Superior temporal gyrus (tissue), 1 donor: ENCODE data around the gene GOLGA6L10.
"Not testable (repeated sequence)": the region's sequence is repeated elsewhere in the genome, so short reads cannot be mapped to it uniquely, and the experiment has no call there.

Source experiments
- DNase-seq: peaks from one replicate; pipeline ENCODE4 v3.0.0-alpha.2; 2016; ENCODE audit errors: extremely low spot score

Gene GOLGA6L10

GRCh38 chr15:82343851-82344250, 5.4 kb downstream of the GOLGA6L10 start:
- not testable (repeated sequence) for DNase-seq

GRCh38 chr15:82342632-82343374, 6.5 kb downstream of the GOLGA6L10 start:
- DNase-seq, result not testable (repeated sequence)

- DNase-seq, result not testable (repeated sequence)
These were observed 10.7 kb downstream of the GOLGA6L10 start for GRCh38 chr15:82338573-82338972.

GRCh38 chr15:82338053-82338452, 11.2 kb downstream of the GOLGA6L10 start:
- DNase-seq, result not testable (repeated sequence)

GRCh38 chr15:82337051-82337450, 12.2 kb downstream of the GOLGA6L10 start:
- not testable (repeated sequence) for DNase-seq

- DNase-seq, result not testable (repeated sequence)
These were observed 13.1 kb downstream of the GOLGA6L10 start for GRCh38 chr15:82336180-82336647.

GRCh38 chr15:82335006-82335405, 14.3 kb downstream of the GOLGA6L10 start:
- not testable (repeated sequence) for DNase-seq

GRCh38 chr15:82334554-82334932, 14.7 kb downstream of the GOLGA6L10 start:
- not testable (repeated sequence) for DNase-seq

GRCh38 chr15:82333603-82334553, 15.4 kb downstream of the GOLGA6L10 start:
- not testable (repeated sequence) for DNase-seq

- not testable (repeated sequence) for DNase-seq
These were observed 16.3 kb downstream of the GOLGA6L10 start for GRCh38 chr15:82332711-82333602.

- not testable (repeated sequence) for DNase-seq
These were observed 17.5 kb downstream of the GOLGA6L10 start for GRCh38 chr15:82331576-82332304.

- DNase-seq, result not testable (repeated sequence)
These were observed 18.4 kb downstream of the GOLGA6L10 start for GRCh38 chr15:82330921-82331320.

GRCh38 chr15:82329039-82329438, 20.2 kb downstream of the GOLGA6L10 start:
- not testable (repeated sequence) for DNase-seq

- DNase-seq, result not testable (repeated sequence)
These were observed 21.9 kb downstream of the GOLGA6L10 start for GRCh38 chr15:82327372-82327771.

- not testable (repeated sequence) for DNase-seq
These were observed 22.4 kb downstream of the GOLGA6L10 start for GRCh38 chr15:82326896-82327295.

GRCh38 chr15:82325646-82326045, 23.6 kb downstream of the GOLGA6L10 start:
- DNase-seq, result not testable (repeated sequence)

- not testable (repeated sequence) for DNase-seq
These were observed 24.4 kb downstream of the GOLGA6L10 start for GRCh38 chr15:82324831-82325230.

- not testable (repeated sequence) for DNase-seq
These were observed 26.8 kb downstream of the GOLGA6L10 start for GRCh38 chr15:82322488-82322887.

GRCh38 chr15:82320861-82321260, 28.4 kb downstream of the GOLGA6L10 start:
- DNase-seq, result not testable (repeated sequence)

- DNase-seq, result not testable (repeated sequence)
These were observed 29.6 kb downstream of the GOLGA6L10 start for GRCh38 chr15:82319522-82320278.
